GM19238 (cell line): ENCODE measurements around the gene EFCAB8.
"Not testable (repeated sequence)": the region's sequence is repeated elsewhere in the genome, so short reads cannot be mapped to it uniquely, and the experiment has no call there.

Source experiments
- DNase-seq: peaks from one replicate; pipeline ENCODE4 v3.0.0; 2011; ENCODE audit warnings: low spot score; ENCODE audit not compliant: insufficient read length

EFCAB8 gene

GRCh38 chr20:32950539-32950938 is 91.8 kb downstream of the EFCAB8 start:
- not testable (repeated sequence) for DNase-seq

GRCh38 chr20:32957459-32957858 is 98.7 kb downstream of the EFCAB8 start:
- DNase-seq: no peak

GRCh38 chr20:32958574-32958973 is 99.9 kb downstream of the EFCAB8 start:
- DNase-seq: no peak

- no peak for DNase-seq
These were observed 100.9 kb downstream of the EFCAB8 start for GRCh38 chr20:32959351-32960221.

- no peak for DNase-seq
These were observed 101.4 kb downstream of the EFCAB8 start for GRCh38 chr20:32960222-32960518.

- no peak for DNase-seq
These were observed 102.4 kb downstream of the EFCAB8 start for GRCh38 chr20:32960849-32961731.

GRCh38 chr20:32962053-32962452 is 103.3 kb downstream of the EFCAB8 start:
- DNase-seq: no peak

- not testable (repeated sequence) for DNase-seq
These were observed 103.9 kb downstream of the EFCAB8 start for GRCh38 chr20:32962646-32963045.

- no peak for DNase-seq
These were observed 104.5 kb downstream of the EFCAB8 start for GRCh38 chr20:32963176-32963575.

- DNase-seq: no peak
These were observed 105.9 kb downstream of the EFCAB8 start for GRCh38 chr20:32964575-32964974.

GRCh38 chr20:32965115-32965514 is 106.4 kb downstream of the EFCAB8 start:
- no peak for DNase-seq

GRCh38 chr20:32965581-32966373 is 107.1 kb downstream of the EFCAB8 start:
- DNase-seq: no peak

GRCh38 chr20:32966382-32966781 is 107.7 kb downstream of the EFCAB8 start:
- DNase-seq: no peak

GRCh38 chr20:32966881-32967781 is 108.4 kb downstream of the EFCAB8 start:
- no peak for DNase-seq

GRCh38 chr20:32967961-32968457 is 109.3 kb downstream of the EFCAB8 start:
- no peak for DNase-seq

GRCh38 chr20:32968478-32969241 is 109.9 kb downstream of the EFCAB8 start:
- no peak for DNase-seq

- DNase-seq: no peak
These were observed 110.8 kb downstream of the EFCAB8 start for GRCh38 chr20:32969356-32970114.

- DNase-seq: no peak
These were observed 111.6 kb downstream of the EFCAB8 start for GRCh38 chr20:32970115-32970972.
